Right hindlimb (tissue), 1 donor: Measurements from ENCODE around the gene EPN2.

ENCODE experiments used
- DNase-seq: peaks from one replicate; pipeline ENCODE4 v3.0.0-alpha.2; 2018

The EPN2 gene

DNA sequence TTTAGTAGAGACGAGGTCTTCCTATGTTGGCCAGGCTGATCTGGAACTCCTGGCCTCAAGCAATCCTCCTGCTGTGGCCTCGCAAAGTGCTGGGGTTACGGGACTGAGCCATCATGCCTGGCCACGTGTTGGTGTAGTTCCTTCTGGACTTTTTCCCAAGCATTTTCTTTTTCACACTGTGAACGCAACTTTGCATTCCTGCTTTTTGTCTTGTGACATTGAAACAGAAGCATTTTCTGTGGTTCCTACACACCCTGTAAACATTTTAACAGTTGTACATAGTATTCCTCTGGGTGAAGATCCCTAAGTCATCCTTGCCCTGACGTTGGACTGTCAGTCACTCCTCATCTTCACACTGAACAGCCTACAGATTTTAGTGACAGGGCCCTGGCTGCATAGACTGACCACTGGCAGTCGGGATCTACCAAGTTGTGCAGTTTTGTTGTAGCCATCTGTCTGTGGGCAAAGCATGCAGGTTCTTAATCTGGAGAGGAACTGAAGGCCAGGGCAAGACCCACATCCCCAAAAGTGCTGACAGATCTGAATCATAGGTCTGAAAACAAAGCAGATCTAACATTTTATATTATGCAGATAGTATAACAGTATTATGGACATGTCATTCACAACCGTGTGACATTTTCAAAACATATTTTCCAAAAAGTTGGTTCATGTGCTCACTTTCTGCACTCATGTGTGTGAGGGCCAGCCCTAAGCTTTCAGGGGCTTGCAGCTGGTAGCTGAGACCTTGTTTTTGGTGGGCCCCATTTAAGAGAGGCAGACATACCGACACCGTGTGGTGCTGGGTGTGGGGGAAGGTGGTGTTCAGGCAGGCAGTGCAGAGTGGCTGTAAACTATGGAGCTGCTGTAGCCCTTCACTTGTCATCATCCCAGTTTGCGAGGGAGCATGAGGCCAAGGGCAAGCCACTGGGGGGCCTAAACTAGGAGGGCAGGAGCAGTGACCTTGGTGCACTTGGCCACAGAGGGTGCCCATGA is 59.9 kb downstream of the EPN2 start:
- DNase-seq, result no peak

DNA sequence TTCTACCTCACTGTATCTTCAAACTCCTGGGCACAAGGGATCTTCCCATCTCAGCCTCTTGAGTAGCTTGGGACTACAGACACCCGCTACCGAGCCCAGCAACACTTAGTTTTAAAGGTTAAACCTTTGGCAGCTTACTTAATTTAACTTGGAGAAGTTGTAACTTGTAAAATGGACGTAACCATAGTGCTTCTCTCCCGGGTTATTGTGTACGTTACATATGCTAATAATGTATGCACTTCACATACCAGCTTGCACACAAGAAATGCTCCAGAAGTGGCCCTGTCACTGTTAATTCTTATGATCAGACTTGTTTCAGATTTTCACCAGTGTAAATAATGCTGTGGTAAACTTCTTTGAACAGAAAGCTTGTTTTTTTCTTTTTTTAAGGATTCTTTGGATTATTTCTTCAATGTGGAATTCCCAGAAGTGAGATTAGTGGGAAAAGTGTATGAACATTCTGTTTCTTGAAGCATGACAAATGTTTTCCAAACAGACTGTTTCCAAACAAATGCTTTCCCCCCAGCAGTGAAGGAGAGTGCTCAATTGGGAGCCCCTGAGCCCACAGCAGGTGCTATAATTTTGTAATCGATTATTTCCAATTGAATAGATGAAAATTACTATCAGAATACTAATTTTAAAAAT is 61.5 kb downstream of the EPN2 start:
- no peak for DNase-seq

DNA sequence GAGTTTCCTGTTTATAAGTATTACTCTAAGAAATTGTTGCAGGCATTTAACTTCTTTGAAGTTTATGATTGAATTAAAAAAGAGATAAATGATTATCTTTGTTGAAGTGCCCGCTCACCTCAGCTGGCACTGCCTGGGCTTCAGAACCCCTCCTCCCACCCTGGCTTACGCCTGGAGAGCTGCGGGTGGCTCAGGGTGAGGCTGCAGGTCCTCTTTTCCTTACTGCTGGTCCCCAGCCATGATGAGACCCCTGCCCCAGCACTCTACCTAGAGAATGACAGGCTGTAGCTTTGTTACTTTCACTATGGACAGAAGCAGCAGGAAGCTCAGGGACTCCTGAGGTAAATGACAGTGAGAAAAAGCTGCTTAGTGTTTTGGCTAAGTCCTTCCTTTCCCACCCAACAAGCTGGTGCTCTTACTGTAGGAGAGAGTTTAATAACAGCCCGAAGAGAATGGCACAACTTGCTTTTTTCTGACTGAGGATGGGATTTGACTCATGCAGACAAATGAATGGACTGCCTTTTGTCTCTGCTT is 62.1 kb downstream of the EPN2 start:
- DNase-seq, result no peak

DNA sequence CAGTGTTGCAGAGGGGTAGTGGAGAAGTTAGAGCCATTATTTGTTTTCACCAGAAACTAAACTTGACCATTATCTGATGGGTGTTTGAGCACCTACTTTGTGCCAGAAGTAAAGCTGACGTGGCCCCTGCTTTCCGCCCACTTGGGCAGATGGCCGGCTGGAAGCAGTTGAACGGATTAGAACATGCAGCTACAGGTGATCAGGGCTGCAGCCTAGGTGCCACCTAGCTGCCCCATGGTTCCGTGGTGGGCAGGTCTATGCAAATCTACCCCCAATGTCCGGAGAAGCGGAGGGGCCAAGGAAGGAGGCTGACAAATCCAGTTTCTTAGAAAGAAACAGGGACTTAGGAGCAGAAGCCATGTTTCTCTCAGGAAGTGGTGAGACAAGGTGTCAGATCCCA is 62.7 kb downstream of the EPN2 start:
- no peak for DNase-seq

DNA sequence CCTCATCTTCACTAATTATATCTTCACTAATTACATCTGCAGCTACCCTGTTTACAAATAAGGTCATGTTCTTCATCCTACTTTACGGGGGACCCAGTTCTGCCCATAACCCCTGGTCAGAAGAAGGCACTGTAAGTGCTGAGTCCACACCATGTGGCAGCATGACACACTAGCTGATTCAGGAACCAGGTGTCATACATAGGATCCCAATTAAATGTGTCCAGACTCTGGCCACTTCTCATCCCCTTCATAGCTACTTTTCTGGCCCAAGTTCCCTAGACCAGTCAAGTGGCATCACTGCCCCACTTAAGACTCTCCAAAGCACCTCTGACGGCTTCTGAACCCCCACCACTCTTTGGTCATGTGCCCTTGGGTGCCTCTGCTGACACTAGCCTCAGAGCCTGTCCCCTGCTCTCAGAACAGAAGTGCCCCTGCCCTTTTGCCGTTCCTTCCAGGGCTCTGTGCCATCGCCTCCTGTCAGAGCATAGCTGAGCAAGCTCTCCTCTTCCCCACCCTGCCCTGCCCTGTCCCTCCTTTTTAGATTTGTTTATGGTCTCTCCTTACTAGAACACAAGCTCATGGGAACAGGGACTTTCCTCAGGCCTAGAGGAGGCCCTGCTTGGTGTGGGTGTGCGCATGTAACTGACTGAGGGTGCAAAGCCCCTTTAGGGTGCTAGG is 64.2 kb downstream of the EPN2 start:
- no peak for DNase-seq

DNA sequence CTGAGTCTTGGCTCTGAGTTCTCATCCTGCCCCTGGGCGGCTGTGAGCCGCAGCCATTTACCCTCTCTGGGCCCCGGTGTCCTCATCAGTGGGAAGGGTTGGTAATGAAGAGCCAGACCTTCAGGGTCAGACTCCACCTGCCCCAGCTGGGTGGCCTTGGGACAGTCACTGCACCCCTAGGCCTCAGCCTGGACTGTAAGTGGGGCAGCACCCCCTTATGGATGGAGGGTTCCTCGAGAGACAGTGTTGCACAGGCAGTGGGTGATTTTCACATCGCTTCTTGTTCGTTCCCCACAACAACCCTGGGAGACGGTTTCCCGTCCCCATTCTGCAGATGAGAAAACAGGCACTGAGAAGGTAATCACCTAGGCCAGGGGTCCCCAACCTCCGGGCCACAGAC is 64.8 kb downstream of the EPN2 start:
- DNase-seq, result no peak

DNA sequence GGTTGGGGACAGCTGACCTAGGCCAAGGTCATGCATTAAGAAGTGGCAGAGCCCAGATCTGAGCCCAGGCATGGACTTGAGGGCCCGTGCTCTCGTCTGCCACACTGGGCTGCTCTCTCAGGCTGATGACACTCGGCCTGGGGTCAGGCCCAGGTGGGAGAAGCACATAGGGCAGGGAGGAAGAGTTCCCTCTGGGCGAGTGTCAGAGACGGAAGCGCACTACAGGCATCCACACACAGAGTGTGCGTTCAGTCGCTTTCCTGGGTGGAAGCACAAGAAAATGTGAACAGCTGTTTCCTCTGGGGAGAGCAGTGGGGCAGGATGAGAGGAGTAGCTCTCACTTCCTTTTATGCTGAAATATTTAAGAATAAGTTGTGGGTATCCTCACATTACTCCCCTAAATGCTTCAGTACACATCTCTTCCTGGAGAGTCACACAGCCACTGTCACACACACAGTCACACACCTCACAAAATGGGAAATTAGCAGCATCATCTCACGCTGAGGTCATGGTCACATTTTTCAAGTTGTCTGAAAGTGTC is 65.7 kb downstream of the EPN2 start:
- DNase-seq, result no peak

DNA sequence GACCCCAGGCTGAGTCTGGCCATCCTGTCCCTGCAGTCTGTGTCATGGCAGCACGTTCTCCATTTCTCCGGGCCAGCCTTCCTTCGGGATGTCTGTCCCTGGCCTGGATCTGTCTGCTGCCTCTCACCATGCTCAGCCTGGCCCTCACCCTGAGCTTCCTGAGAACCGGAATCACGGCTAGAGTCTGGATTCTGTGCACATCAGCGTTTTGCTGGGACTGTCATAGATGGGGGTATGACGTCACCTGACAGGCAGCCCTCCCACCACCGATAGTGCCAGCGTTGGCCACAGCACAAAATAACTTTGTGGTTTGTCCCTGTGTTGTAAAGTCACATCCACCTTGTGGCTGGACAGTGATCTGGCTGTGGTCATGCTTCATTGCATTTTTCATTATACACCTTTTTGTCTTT is 66.2 kb downstream of the EPN2 start:
- no peak for DNase-seq

DNA sequence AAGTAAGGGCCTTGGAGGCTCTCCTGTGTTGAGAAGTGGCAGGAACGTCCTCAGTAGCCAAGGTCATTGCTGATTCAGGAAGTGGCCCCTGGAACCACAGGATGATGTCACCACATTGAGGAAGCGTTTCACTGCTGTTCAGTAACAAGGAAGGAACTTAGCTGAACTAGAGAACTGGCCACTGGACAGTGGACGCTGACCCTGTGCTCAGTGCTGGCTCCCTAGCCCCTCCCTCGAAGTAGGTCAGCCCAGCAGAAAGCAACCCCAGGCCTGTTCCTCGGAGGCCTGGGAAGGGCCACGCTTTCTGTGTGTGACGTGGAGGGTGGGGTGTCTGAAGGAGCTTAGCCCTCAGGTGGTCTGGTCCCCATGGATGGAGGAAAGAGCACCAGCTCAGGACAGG is 67.0 kb downstream of the EPN2 start:
- no peak for DNase-seq

DNA sequence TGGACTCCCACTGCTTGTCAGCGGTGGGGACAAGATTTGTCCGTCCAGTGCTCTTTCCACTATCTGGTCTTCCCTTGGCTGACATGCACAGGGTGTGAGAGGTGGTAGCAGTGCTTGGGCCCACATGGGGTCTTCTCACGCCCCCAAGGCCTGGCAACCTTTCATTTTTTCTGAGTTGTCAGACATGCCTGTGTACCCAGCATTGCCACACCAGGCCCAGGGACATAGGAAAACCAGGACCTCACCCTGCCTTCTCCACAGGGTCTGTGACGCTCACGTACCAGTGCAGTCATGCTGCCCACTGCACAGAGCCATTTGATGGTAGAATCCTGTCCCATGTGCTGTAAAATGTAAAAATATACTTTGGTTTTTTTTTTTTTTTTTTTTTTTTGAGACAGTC is 67.6 kb downstream of the EPN2 start:
- no peak for DNase-seq

DNA sequence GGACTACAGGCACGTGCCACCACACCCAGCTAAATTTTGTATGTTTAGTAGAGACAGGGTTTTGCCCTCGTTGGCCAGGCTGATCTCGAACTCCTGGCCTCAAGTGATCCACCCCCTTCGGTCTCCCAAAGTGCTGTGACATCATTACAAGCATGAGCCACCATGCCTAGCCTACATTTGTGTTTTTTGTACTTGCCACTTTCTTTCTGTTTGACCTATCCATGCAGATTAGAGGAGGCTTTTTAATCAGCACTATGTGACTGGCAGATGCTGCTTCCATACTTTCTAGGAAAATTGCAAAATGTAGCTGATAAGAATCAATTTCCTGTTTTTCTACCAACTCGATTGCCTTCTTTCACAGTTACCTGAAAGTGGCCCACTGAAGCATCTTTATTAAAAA is 68.1 kb downstream of the EPN2 start:
- DNase-seq, result no peak

DNA sequence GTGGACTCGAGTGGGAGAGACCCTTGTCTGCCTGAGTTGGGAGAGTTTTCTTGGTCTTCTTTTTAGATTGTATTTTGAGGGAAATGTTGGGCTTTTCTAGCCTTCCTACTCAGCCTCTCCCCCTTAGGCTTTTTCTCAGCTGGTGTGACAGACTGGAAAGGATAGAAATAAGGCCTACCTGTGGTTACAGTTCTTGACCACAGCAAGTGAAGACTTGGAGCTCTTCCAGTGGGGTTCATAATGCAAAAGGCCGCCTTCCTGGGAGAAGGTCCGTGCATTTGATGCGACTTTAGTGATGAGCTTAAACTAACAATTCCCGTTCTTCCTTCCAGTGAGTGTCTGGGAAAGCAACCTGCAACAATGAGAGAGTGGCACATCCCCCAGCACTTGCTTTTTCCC is 68.6 kb downstream of the EPN2 start:
- DNase-seq, result no peak

DNA sequence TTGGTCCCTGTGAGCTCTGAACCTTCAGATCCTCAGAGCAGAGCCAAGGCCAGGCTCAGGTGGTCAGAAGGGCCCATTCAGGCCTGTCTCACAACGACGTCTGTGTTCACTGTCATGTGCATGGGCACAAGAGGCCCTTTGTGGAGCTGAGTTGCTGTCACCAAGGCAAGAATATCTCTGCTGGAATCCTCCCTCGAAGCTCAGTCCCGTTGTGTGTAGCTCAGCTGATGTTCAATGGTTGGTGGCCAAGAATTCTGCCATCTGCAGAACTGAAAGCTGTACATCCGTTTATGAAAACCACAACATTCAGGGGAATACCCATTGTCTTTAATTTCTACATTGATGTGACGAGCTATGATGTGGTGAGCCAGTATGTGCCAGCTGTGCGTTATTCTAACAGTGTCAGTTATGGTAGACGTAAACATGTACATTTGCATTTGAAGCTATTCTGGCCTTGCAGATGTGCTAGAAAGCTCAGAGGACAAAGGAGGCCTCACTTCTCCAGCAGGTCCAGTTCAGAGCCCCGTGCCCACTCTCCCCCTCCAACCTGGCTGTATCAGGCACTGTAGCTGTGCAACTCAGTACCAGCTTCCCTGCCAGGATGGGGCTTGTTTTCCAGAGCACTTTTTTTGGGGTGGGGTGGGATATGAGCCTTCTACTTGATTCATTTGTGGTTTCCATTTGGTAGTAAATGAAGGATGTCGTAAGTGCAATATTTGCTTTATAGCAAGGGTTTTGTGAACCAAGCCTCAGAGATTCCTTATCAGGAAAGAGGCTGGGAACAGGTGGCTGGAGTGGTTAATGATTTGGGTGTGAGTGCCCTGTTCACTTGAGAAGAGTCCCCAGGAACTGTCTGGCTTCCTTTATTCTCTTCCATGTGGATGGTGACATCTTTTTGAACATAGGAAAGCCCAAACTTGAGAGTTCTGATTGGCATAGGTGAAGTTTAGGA is 69.3 kb downstream of the EPN2 start:
- DNase-seq, result no peak

DNA sequence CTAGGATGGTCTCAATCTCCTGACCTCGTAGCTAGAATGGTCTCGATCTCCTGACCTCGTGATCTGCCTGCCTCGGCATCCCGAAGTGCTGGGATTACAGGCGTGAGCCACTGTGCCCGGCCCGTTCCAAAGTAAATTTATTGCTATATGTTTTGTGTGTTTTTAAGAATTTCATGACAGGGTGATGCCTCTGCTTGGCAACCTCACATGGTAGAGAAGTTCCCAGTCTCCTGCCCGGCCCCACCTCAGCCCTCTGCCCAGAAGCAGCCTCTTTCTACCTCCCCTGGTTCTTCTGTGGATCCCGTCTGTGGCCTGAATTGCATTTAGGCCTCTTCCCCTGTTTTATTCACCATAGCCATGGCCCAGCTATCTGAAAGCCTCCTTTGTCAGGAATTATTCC is 70.4 kb downstream of the EPN2 start:
- DNase-seq, result no peak

DNA sequence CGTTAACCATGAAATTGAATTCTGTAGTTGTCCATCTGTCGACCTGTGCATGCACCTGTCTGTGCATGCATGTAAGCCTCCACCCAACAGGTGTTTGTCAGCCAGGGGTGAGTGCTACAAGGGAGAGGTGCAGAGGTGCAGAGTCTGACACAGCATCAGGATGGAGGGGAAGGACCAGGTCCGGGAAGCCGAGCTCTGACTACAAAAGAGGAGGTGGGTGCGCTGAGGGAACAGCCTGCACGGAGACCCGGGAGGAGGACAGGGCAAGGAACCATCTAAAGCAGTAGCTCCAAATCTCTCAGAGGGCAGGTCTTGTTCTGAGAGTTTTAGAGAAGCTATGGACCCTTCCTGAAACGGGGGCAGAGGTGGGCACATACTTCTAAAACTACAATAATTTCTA is 71.2 kb downstream of the EPN2 start:
- no peak for DNase-seq

DNA sequence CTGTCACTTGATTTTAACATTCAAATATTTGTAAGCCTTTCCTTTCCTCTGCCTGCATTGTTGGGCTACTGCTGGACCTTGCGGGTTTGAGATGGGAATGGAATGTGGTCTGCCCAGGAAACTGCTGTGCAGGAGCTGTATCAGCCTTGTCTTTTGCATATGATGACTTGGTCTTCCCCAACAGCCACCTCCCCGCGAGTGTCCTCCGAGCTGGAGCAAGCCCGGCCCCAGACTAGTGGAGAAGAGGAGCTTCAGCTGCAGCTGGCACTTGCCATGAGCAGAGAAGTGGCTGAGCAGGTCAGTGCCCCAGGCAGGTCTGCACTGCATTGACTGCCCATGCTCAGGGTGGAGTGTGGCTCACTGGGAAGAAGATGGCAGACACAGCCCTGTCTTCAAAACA is 72.5 kb downstream of the EPN2 start:
- no peak for DNase-seq

DNA sequence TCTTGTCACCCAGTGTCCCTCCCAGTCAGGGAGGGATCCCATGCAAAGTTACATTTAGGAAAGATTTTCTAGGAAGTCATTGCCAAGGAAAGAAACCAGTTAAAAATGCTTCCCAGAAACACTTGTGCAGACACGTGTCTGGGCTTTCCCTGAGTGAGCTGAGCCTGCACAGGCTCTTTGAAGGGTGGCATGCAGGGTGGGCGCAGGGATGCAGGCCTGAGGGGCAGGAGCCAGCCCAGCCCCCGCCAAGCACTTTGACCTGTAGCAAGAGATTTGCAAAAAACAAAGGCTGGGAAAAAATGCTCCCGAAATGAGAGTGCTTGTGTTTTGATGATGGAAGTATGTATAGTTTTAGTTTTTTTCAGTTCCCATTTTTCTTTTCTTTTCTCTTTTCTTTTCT is 73.0 kb downstream of the EPN2 start:
- no peak for DNase-seq

DNA sequence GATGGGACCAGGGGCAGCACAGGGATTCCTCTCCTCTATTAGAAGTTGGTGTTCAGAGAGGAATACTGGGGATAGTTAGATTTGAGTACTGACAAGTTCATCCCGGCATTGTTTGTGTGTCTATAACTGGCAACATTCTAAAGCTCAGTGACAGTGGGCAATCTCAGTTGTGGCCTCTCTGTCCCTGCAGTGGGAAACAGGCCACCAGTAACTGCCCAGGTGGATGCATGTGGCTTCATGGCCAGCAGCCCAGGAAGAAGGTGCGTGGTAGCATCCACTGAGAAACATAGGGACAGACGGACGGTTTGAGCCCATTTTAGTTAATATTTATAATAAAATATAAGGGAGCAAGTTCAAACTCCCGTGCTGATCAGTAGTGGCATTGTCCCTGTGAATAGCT is 73.8 kb downstream of the EPN2 start:
- DNase-seq, result no peak

DNA sequence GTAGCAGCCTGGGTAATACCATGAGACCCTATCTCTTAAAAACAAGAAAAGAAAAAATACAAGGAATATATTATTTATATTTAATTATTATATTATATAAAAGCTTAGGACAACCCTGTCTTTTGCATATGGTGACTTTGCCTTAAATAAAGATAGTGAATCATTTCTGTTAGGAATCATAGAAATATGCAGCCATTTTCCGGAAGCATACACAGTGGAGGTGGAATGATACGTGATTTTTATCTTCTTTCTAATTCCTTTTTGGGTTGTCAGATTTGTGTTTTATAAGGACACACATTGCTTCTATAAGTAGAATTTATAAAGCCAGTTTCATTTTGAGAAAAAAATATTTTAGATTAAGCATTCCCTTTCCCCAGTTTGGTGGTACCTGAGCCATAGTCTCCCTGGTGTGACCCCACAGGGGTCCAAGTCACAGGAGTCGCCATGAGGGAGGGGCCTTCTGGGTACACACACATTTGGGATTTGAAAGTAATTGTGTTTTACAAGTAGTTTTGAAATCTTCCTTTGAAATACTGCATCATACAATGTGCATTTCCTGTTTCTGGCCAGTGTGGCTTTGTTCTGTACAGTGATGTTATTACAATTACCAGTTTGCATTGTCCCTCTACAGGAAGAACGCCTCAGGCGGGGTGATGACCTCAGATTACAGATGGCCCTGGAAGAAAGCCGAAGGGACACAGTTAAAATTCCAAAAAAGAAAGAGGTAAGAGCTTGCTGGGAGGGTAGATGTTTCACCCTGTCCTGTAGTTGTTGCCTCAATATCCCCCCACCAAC is 74.5 kb downstream of the EPN2 start:
- DNase-seq, result no peak

DNA sequence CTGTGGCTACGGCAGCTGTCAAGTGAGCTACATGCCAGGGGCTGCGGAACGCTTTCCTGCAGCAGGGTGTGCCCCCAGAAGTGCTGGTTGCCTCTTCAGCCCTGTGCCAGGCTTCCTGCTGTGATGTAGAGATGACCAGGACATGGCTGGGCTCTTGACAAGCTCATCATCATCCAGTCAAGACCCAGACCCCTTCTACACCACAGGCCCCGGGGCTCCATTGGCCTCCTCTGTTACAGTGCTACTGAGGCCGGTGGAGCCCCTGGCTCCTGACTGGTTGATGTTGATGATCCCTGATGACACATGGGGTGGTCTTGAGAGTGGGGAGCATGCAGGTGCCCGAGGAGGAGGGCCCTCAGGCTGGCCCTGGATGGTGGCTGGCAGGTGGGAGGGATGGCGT is 75.2 kb downstream of the EPN2 start:
- DNase-seq, result no peak

DNA sequence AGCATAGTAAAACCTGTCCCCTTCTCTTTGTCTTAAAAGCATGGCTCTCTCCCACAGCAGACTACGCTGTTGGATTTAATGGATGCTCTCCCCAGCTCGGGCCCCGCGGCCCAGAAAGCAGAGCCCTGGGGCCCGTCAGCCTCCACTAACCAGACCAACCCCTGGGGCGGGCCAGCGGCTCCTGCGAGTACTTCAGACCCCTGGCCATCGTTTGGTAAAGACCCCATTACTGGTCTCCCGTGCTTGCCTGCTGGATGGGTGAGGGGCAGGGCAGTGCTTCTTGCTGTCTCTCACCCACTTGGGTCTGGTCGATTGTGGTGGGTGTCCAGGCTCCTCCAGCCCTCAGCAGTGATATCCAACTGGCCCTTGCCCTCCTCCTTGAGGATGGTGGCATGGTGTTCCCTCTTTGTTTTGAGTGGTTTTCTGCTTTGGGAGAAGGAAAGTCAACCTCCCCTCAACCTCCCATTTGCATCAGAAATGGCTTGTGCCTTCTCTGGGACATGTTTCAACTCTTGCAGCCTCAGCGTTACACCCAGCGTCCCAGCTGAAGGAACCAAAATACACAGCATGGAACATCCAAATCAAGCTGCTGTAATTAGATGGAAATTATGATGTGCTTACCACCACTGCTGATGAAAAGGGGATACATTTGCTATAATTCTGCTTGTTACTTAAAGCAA is 76.0 kb downstream of the EPN2 start:
- no peak for DNase-seq
